Liver (tissue), 3 donors: ENCODE measurements around the gene THY1.

Experiments used
- FOXA1 ChIP-seq: IDR thresholded peaks from 2 replicates; pipeline ENCODE4 v1.6.1; 2016; ENCODE audit warnings: antibody characterized with exemption
- GABPA ChIP-seq, 2 donors: IDR thresholded peaks in 1 of 2; conservative IDR thresholded peaks in 1 of 2; 2 replicates each; pipeline ENCODE4 v1.6.1; 2016; ENCODE audit warnings: antibody characterized with exemption in 2 of 2, mild to moderate bottlenecking in 1 of 2, moderate library complexity in 1 of 2
- JUND ChIP-seq, 2 donors: IDR thresholded peaks; 2 replicates each; pipeline ENCODE4 v1.6.1; 2016; ENCODE audit warnings: antibody characterized with exemption in 2 of 2
- RAD21 ChIP-seq, 2 donors: IDR thresholded peaks; 2 replicates each; pipeline ENCODE4 v1.6.1; 2016; ENCODE audit warnings: antibody characterized with exemption in 2 of 2, mild to moderate bottlenecking in 2 of 2
- TAF1 ChIP-seq: conservative IDR thresholded peaks from 2 replicates; pipeline ENCODE4 v1.6.1; 2016; ENCODE audit warnings: antibody characterized with exemption, mild to moderate bottlenecking
- YY1 ChIP-seq: IDR thresholded peaks from 2 replicates; pipeline ENCODE4 v1.6.1; 2016; ENCODE audit warnings: antibody characterized with exemption, mild to moderate bottlenecking
- TF ChIP-seq, protein P1 (sequence below): fragments of 150-350 bp; IDR thresholded peaks from 2 replicates; pipeline ENCODE4 v1.5.1; 2017; ENCODE audit warnings: improper control_type of control experiment, low read depth, low read length; ENCODE audit not compliant: missing input control
- TF ChIP-seq, protein P2 (sequence below): IDR thresholded peaks from 2 replicates; pipeline ENCODE4 v1.6.1; 2016; ENCODE audit warnings: antibody characterized with exemption
- TF ChIP-seq, protein P3 (sequence below): IDR thresholded peaks from 2 replicates; pipeline ENCODE4 v1.6.1; 2016; ENCODE audit warnings: antibody characterized with exemption, mild to moderate bottlenecking
- donor health status: healthy.
- donor health status: healthy.

DNA sequence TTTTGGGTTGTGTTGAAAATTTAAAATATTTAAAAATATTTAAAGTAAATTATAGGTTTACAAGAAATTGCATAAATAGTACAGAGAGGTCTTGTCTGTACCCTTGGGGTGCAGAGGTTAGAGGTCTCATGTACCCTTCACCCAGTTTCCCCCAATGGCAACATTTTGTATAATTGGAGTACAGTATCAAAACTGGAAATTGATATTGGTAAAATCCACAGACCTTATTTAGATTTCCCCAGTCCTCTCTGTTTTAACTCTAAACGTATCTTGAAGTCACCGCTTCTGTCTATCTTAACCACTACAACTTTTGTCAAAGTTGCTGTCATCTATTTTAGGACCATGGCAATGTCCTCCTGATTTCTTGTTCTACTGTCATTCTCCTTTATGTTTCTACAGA is 10.9 kb downstream of the THY1 start:
- TF ChIP-seq JUND (IDR thresholded peaks at IDR 0.05) (no peak), TAF1 (no peak), FOXA1 (no peak), YY1 (no peak), GABPA (IDR thresholded peaks at IDR 0.05 in 1 of 2, conservative IDR thresholded peaks at IDR 0.05 in 1 of 2) (no peak), RAD21 (IDR thresholded peaks at IDR 0.05) (no peak)
- TF ChIP-seq, protein P1, sequence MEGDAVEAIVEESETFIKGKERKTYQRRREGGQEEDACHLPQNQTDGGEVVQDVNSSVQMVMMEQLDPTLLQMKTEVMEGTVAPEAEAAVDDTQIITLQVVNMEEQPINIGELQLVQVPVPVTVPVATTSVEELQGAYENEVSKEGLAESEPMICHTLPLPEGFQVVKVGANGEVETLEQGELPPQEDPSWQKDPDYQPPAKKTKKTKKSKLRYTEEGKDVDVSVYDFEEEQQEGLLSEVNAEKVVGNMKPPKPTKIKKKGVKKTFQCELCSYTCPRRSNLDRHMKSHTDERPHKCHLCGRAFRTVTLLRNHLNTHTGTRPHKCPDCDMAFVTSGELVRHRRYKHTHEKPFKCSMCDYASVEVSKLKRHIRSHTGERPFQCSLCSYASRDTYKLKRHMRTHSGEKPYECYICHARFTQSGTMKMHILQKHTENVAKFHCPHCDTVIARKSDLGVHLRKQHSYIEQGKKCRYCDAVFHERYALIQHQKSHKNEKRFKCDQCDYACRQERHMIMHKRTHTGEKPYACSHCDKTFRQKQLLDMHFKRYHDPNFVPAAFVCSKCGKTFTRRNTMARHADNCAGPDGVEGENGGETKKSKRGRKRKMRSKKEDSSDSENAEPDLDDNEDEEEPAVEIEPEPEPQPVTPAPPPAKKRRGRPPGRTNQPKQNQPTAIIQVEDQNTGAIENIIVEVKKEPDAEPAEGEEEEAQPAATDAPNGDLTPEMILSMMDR, result no peak
- TF ChIP-seq, protein P2, sequence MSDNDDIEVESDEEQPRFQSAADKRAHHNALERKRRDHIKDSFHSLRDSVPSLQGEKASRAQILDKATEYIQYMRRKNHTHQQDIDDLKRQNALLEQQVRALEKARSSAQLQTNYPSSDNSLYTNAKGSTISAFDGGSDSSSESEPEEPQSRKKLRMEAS, result no peak
- TF ChIP-seq, protein P3, sequence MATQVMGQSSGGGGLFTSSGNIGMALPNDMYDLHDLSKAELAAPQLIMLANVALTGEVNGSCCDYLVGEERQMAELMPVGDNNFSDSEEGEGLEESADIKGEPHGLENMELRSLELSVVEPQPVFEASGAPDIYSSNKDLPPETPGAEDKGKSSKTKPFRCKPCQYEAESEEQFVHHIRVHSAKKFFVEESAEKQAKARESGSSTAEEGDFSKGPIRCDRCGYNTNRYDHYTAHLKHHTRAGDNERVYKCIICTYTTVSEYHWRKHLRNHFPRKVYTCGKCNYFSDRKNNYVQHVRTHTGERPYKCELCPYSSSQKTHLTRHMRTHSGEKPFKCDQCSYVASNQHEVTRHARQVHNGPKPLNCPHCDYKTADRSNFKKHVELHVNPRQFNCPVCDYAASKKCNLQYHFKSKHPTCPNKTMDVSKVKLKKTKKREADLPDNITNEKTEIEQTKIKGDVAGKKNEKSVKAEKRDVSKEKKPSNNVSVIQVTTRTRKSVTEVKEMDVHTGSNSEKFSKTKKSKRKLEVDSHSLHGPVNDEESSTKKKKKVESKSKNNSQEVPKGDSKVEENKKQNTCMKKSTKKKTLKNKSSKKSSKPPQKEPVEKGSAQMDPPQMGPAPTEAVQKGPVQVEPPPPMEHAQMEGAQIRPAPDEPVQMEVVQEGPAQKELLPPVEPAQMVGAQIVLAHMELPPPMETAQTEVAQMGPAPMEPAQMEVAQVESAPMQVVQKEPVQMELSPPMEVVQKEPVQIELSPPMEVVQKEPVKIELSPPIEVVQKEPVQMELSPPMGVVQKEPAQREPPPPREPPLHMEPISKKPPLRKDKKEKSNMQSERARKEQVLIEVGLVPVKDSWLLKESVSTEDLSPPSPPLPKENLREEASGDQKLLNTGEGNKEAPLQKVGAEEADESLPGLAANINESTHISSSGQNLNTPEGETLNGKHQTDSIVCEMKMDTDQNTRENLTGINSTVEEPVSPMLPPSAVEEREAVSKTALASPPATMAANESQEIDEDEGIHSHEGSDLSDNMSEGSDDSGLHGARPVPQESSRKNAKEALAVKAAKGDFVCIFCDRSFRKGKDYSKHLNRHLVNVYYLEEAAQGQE, result no peak
